Testis (tissue), 3 donors: ENCODE data around the gene CGB8. TPM values are rescaled to one million over a fixed set of nuclear protein-coding genes. Genes with fewer than 3 reads are reported as not detected.

ENCODE experiments used
- DNase-seq: peaks from one replicate; pipeline ENCODE4 v3.0.0-alpha.2; 2019
- H3K27ac ChIP-seq, 2 donors: fragments of 200-600 bp; sonication (generic); one replicate each; pipeline ENCODE4 v1.5.1; 2019
- H3K27me3 ChIP-seq: fragments of 200-600 bp; sonication (generic); one replicate; pipeline ENCODE4 v1.5.1; 2019
- H3K36me3 ChIP-seq: fragments of 200-600 bp; sonication (generic); one replicate; pipeline ENCODE4 v1.5.1; 2017; ENCODE audit warnings: low read depth; ENCODE audit errors: missing control alignments
- H3K4me1 ChIP-seq: fragments of 200-600 bp; sonication (generic); one replicate; pipeline ENCODE4 v1.5.1; 2019
- H3K4me3 ChIP-seq, 2 donors: fragments of 200-600 bp; sonication (generic); one replicate each; pipeline ENCODE4 v1.5.1; 2017 to 2019
- H3K9me3 ChIP-seq: fragments of 200-600 bp; sonication (generic); one replicate; pipeline ENCODE4 v1.5.1; 2017
- POLR2A ChIP-seq: fragments of 450-650 bp; IDR thresholded peaks from one replicate; pipeline ENCODE4 v1.6.1; 2017; ENCODE audit warnings: antibody characterized with exemption, mild to moderate bottlenecking, moderate library complexity
- WGBS, 2 donors: methylation state at CpG; one replicate each; pipeline ENCODE4 v1.1.5; 2018; 5-methylcytosine and 5-hydroxymethylcytosine counted together
- intact Hi-C: fragments of 100-400 bp; cut with DNase I; formaldehyde crosslinking; loops from one replicate; pipeline ENCODE4 v1.15.1; 2023; ENCODE audit warnings: low total_unique reads
- polyA plus RNA-seq: library from polyadenylated mRNA; stranded (reverse); fragments of 350-450 nt; fragmentation: Illumina TruSeq; extraction: RNeasy Lipid Tissue Mini Kit (QIAGEN cat#74804); gene quantifications from one replicate; pipeline ENCODE4 v1.2.3, GENCODE V29; 2014; ENCODE audit warnings: low read depth, low replicate concordance; ENCODE audit not compliant: insufficient read depth
- total RNA-seq, 2 donors: library from RNA; depleted of rRNA; stranded (reverse); fragments of >200 nt; gene quantifications; one replicate each; pipeline ENCODE4 v1.2.3, GENCODE V29; 2016
- TF ChIP-seq, protein P1 (sequence below), 3 experiments: fragments of 450-650 bp in 2 of 3; fragments of 200-600 bp in 1 of 3; sonication (generic) in 1 of 3; IDR thresholded peaks; one replicate each; pipeline ENCODE4 v1.5.1; 2016 to 2019; ENCODE audit warnings: antibody characterized with exemption in 3 of 3, mild to moderate bottlenecking in 2 of 3, moderate library complexity in 1 of 3

CGB8 gene
- total and polyA plus RNA-seq, 3 donors from 2014 or later: 0.43 TPM; not detected in 2

DNA sequence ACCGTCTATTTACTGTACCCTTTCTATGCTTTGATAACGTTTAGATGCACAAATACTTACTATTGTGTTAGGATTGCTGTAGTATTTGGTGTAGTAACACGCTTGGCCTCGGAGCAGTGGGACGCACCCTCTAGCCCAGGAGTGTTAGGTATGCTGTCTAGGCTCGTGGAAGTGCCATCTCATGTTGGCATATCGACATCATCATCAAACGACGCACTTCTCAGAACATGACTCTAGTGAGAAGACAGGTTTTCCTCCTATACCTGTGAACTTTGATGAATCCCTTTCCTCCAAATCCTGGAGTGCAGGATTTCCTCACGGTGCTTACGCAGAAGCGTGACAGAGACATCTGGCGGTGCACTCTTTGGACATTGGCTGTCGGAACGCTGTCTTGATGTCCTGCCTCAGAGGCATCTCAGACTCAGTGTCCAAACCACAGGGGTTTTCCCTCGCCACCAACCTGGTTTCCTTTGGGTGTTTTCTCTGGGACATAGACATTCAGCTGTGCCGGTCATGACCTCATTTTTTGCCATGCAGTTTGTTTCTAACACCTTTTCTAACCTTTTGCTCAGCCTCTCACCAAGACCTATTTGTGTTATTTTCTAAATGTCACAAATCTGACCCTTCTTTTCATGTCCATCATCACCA is 42.6 kb upstream of the CGB8 start:
- intact Hi-C loops: loop anchor here (10.0 kb wide), 2 partner anchors 53 to 123 kb away; no protein-coding TSS in a partner anchor
- Histone ChIP-seq H3K27me3 (no peaks in the 10 kb centered on the region), H3K4me1 (peaks cover 24% of the 10 kb centered on the region), H3K9me3 (no peaks in the 10 kb centered on the region), H3K27ac (no peak overlapping the region), H3K4me3 (no peak overlapping the region), H3K36me3 (no peaks in the 10 kb centered on the region)
- DNase-seq: no peak
- 92 to 95% methylated on average over 17 of the region's 17 CpGs for WGBS, 2 donors
- TF ChIP-seq POLR2A: no peak
- TF ChIP-seq, protein P1, sequence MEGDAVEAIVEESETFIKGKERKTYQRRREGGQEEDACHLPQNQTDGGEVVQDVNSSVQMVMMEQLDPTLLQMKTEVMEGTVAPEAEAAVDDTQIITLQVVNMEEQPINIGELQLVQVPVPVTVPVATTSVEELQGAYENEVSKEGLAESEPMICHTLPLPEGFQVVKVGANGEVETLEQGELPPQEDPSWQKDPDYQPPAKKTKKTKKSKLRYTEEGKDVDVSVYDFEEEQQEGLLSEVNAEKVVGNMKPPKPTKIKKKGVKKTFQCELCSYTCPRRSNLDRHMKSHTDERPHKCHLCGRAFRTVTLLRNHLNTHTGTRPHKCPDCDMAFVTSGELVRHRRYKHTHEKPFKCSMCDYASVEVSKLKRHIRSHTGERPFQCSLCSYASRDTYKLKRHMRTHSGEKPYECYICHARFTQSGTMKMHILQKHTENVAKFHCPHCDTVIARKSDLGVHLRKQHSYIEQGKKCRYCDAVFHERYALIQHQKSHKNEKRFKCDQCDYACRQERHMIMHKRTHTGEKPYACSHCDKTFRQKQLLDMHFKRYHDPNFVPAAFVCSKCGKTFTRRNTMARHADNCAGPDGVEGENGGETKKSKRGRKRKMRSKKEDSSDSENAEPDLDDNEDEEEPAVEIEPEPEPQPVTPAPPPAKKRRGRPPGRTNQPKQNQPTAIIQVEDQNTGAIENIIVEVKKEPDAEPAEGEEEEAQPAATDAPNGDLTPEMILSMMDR (IDR thresholded peaks at IDR 0.05): no peak

GRCh38 chr19:49086296-49086695 is 37.4 kb upstream of the CGB8 start:
- intact Hi-C loops: no loop called here

GRCh38 chr19:49085868-49086232 is 36.9 kb upstream of the CGB8 start:
- TF ChIP-seq POLR2A: no peak
- TF ChIP-seq, protein P1 (IDR thresholded peaks at IDR 0.05): no peak
- intact Hi-C loops: no loop called here
- WGBS, 2 donors: 0% methylated on average over 14 of the region's 14 CpGs
- no peak for DNase-seq
- Histone ChIP-seq H3K36me3 (no peaks in the 10 kb centered on the region), H3K9me3 (no peaks in the 10 kb centered on the region), H3K4me1 (peaks cover 31% of the 10 kb centered on the region), H3K4me3 (peak overlapping the region; percentile 72 to 99), H3K27me3 (no peaks in the 10 kb centered on the region), H3K27ac (peak overlapping the region; percentile 71 to 87)

More at GRCh38 chr19:49086296-49086695, 37.4 kb upstream of the CGB8 start:
- Histone ChIP-seq H3K9me3 (no peaks in the 10 kb centered on the region), H3K27me3 (no peaks in the 10 kb centered on the region), H3K27ac (peak overlapping the region; percentile 71 to 87), H3K4me1 (peaks cover 28% of the 10 kb centered on the region), H3K36me3 (no peaks in the 10 kb centered on the region), H3K4me3 (peak overlapping the region; percentile 72 to 99)
- DNase-seq: no peak
- WGBS, 2 donors: 15 to 18% methylated on average over 11 of the region's 11 CpGs
- no peak for TF ChIP-seq POLR2A
- TF ChIP-seq, protein P1 (IDR thresholded peaks at IDR 0.05): no peak

DNA sequence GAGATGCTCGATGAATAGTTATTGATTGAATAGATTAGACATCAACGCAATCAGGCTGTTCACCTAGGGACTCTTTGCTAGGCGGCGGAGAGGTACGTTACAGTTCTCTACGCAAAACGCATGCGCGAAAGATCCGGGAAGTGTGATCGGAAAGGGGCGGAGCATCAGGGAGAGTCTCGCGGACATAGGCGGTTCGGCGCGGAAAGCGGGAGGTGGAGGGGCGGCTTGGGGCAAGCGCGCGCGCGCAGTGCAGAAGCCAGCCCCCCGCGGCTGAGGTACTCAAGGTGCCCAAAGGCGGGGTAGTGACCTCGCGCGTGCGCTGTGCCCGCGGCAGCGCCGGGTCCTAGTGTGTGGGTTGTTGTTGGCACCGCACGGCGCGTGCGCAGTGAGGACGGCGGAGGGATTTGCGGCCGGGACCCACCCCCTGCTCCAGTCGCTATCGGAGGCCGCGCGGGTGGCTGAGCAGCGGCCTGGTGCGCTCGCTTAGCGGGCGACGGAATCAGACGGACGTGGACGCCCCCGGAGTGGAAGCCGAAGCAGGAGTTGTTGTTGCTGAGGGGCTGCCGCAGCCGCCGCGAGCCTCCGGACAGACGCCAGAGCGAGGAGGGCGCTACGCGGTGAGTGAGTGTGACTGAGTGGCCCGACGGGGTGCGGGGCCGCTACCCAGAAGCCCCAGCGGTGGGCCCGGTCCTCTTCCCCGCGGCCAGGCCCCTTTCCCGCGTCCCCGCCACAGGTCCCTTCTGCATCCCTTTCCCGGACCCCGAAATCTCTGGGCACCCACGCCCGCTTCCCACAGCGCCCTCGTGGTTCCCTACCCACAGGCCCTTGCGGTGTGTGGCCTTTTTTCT is 36.3 kb upstream of the CGB8 start, which contains the start of gene SNRNP70:
Gene SNRNP70 (plus strand): TSS at position 432 of the 848 bp plus-strand sequence. CDS start 964 bp downstream, outside the sequence.
- peaks cover 36% of the 10 kb centered on the region for H3K4me1 ChIP-seq
- 0 to 1% methylated on average over 52 to 85 of the region's 89 CpGs for WGBS, 2 donors
- H3K4me3 ChIP-seq: peak within 1 kb of the TSS; percentile 72 to 99
- peak; percentile 64 for TF ChIP-seq POLR2A
- TF ChIP-seq, protein P1 (IDR thresholded peaks at IDR 0.05): peak in 1 of 3 experiments; percentile 1
- no peaks in the 10 kb centered on the region for H3K9me3 ChIP-seq
- H3K36me3 ChIP-seq: no peaks in the 10 kb centered on the region
- peak; percentile 98 for DNase-seq
- H3K27me3 ChIP-seq: no peaks in the 10 kb centered on the region
- intact Hi-C loops: no loop called here
- peak within 1 kb of the TSS; percentile 71 to 87 for H3K27ac ChIP-seq
